Heart left ventricle (tissue), 16 donors: ENCODE data around the gene MYO16. TPM values are rescaled to one million over a fixed set of nuclear protein-coding genes. Genes with fewer than 3 reads are reported as not detected.

ENCODE experiments used
- ATAC-seq, 4 donors: fragments of 200-7000 bp; cut with Tn5 transposase; one replicate each; pipeline ENCODE4 v1.9.1; 2020 to 2022; ENCODE audit warnings: moderate library complexity in 4 of 4, mild to moderate bottlenecking in 3 of 4, moderate number of reproducible peaks in 1 of 4
- DNase-seq, 5 donors: peaks; one replicate each; pipeline ENCODE4 v3.0.0-alpha.2; 2020
- H3K27ac ChIP-seq, 12 donors: fragments of 200-600 bp; sonication (generic) in 4 of 12; one replicate each; pipeline versions ENCODE4 v1.5.0 to v1.8.0; 2016 to 2022; ENCODE audit warnings: mild to moderate bottlenecking in 2 of 12
- H3K27me3 ChIP-seq, 9 donors: fragments of 200-600 bp; sonication (generic) in 2 of 9; one replicate each; pipeline versions ENCODE4 v1.5.1 to v1.8.0; 2016 to 2022; ENCODE audit warnings: mild to moderate bottlenecking in 3 of 9
- H3K36me3 ChIP-seq, 9 donors: fragments of 200-600 bp; sonication (generic) in 2 of 9; one replicate each; pipeline versions ENCODE4 v1.5.0 to v1.8.0; 2018 to 2022; ENCODE audit warnings: mild to moderate bottlenecking in 2 of 9
- H3K4me1 ChIP-seq, 12 donors: fragments of 200-600 bp; sonication (generic) in 4 of 12; one replicate each; pipeline versions ENCODE4 v1.5.0 to v1.8.0; 2016 to 2022; ENCODE audit warnings: mild to moderate bottlenecking in 3 of 12
- H3K4me3 ChIP-seq, 12 donors: fragments of 200-600 bp; sonication (generic) in 4 of 12; one replicate each; pipeline versions ENCODE4 v1.5.0 to v1.8.0; 2017 to 2022; ENCODE audit warnings: mild to moderate bottlenecking in 9 of 12, moderate library complexity in 4 of 12
- H3K9me3 ChIP-seq, 12 donors: fragments of 200-600 bp; sonication (generic) in 4 of 12; one replicate each; pipeline versions ENCODE4 v1.5.0 to v1.8.0; 2016 to 2022; ENCODE audit warnings: mild to moderate bottlenecking in 1 of 12
- POLR2A ChIP-seq, 2 donors: fragments of 450-650 bp; IDR thresholded peaks; one replicate each; pipeline ENCODE4 v1.6.1; 2017; ENCODE audit warnings: antibody characterized with exemption in 2 of 2, mild to moderate bottlenecking in 2 of 2, moderate library complexity in 2 of 2
- WGBS, 4 donors: extraction: QIAGEN DNeasy Blood & Tissue Kit in 2 of 4; methylation state at CpG; one replicate each; pipeline versions ENCODE4 v1.1.5 to v1.1.7; 2013 to 2018; 5-methylcytosine and 5-hydroxymethylcytosine counted together
- intact Hi-C, 10 donors: fragments of 100-400 bp; cut with DNase I; formaldehyde crosslinking; loops; one replicate each; pipeline versions ENCODE4 v1.11.1 to v1.14.2; 2022
- polyA plus RNA-seq, 2 donors: library from polyadenylated mRNA; stranded (reverse); fragments of 200-250 nt; gene quantifications; one replicate each; pipeline ENCODE4 v1.2.3, GENCODE V29; 2013
- total RNA-seq, 9 donors: library from RNA; depleted of rRNA in 2 of 9; stranded (reverse); fragments of >200 nt in 2 of 9; fragmentation: NEBNext Ultra II Directional in 3 of 9; extraction: Animal tissue kit (Norgen Biotek cat#: 25700) in 3 of 9; gene quantifications; one replicate each; pipeline versions ENCODE4 v1.1.0 to v1.2.4, GENCODE V29; 2016 to 2023
- TF ChIP-seq, protein P1 (sequence below), 12 donors: fragments of 200-600 bp; sonication (generic) in 4 of 12; IDR thresholded peaks; one replicate each; pipeline versions ENCODE4 v1.5.0 to v1.8.0; 2018 to 2022; ENCODE audit warnings: antibody characterized with exemption in 12 of 12, mild to moderate bottlenecking in 5 of 12
- donor health status: ischemic (EF 13 %, LVEDD 7.1; RV severe dilation, severe dysfunction).
- donor health status: healthy with polysubstance abuse.
- donor health status: DM: no; HTN: yes; CAD: no.
- donor health status: DM: no; HTN: no; CAD: no.
- donor health status: ischemic (EF 25% LVEDD 6.9; RV normal size, moderate dysfunction).
- donor health status: ischemic (EF 25% LVEDD 5.7; RV mildly dilated, moderate dysfunction).
- donor health status: healthy.
- donor health status: DM: yes; HTN: yes; CAD: no.
- donor health status: ischemic (EF 35%, LVEDD 5.7; RV mildly dilated, moderate dysfunction).
- donor health status: nonischemic (EF 11% LVEDD 7.7; RV severe dilation, severe dysfunction).
- donor health status: DM: yes; HTN: yes; CAD: no.
- donor health status: PGD.
- donor health status: ischemic (EF 29% LVEDD 5.4; RV normal size, mild dysfunction).
- donor health status: nonischemic (EF 23%, LVEDD 6.1; RV moderate dilation, normal function).

Gene MYO16
- total and polyA plus RNA-seq, 11 donors = 0.16 to 5.2 (median 0.81) TPM

DNA sequence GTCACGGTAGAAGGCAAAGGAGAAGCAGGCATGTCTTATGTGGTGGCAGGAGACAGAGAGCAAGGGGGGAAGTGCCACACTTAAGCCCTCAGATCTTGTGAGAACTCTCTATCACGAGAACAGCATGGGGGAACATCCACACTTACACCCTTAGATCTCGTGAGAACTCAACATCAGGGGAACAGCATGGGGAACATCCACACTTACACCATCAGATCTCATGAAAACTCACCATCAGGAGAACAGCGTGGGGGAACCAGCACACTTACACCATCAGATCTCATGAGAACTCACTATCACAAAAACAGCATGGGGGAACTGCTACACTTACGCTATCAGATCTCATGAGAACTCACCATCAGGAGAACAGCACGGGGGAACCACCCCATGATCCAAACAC lies 445.0 kb downstream of the MYO16 start:
- WGBS, 4 donors = 68 to 79% (median 72%) methylated on average over 6 of the region's 6 CpGs
- no peak for DNase-seq

DNA sequence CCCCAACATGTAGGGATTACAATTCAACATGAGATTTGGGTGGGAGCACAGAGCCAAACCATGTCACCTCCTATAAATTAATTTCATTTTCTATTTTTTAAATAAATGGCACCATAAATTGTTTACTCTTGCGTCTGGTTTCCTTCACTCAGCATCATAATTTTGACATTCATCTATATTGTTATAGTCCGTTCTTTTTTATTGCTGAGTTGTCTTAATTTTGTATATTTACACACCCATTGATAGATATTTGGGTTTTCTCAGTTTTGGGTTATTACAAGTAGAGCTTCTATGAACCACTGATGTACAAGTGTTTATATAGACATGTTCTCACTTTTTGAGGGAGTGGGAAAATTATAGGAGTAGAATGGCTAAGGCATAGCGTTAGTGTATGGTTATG lies 445.4 kb downstream of the MYO16 start:
- DNase-seq (no peak), ATAC-seq (no peak)
- Histone ChIP-seq H3K4me3 (no peak overlapping the region), H3K27me3 (no peaks in the 10 kb centered on the region), H3K36me3 (no peaks in the 10 kb centered on the region), H3K27ac (no peak overlapping the region), H3K9me3 (no peaks in the 10 kb centered on the region), H3K4me1 (no peaks in the 10 kb centered on the region)
- intact Hi-C loops = no loop called here
- no peak for TF ChIP-seq POLR2A (IDR thresholded peaks at IDR 0.05)
- TF ChIP-seq, protein P1, sequence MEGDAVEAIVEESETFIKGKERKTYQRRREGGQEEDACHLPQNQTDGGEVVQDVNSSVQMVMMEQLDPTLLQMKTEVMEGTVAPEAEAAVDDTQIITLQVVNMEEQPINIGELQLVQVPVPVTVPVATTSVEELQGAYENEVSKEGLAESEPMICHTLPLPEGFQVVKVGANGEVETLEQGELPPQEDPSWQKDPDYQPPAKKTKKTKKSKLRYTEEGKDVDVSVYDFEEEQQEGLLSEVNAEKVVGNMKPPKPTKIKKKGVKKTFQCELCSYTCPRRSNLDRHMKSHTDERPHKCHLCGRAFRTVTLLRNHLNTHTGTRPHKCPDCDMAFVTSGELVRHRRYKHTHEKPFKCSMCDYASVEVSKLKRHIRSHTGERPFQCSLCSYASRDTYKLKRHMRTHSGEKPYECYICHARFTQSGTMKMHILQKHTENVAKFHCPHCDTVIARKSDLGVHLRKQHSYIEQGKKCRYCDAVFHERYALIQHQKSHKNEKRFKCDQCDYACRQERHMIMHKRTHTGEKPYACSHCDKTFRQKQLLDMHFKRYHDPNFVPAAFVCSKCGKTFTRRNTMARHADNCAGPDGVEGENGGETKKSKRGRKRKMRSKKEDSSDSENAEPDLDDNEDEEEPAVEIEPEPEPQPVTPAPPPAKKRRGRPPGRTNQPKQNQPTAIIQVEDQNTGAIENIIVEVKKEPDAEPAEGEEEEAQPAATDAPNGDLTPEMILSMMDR (IDR thresholded peaks at IDR 0.05) = no peak
- 92 to 97% (median 94%) methylated on average over 3 of the region's 3 CpGs for WGBS, 4 donors

More for the DNA sequence above, 445.0 kb downstream of the MYO16 start:
- intact Hi-C loops = no loop called here
- Histone ChIP-seq H3K36me3 (no peaks in the 10 kb centered on the region), H3K27ac (no peak overlapping the region), H3K4me1 (no peaks in the 10 kb centered on the region), H3K4me3 (no peak overlapping the region), H3K27me3 (no peaks in the 10 kb centered on the region), H3K9me3 (peaks cover 0 to 4% (median 0%) of the 10 kb centered on the region in 12 donors)
- no peak for TF ChIP-seq POLR2A (IDR thresholded peaks at IDR 0.05)
- TF ChIP-seq, protein P1 (IDR thresholded peaks at IDR 0.05) = no peak
- ATAC-seq = no peak

DNA sequence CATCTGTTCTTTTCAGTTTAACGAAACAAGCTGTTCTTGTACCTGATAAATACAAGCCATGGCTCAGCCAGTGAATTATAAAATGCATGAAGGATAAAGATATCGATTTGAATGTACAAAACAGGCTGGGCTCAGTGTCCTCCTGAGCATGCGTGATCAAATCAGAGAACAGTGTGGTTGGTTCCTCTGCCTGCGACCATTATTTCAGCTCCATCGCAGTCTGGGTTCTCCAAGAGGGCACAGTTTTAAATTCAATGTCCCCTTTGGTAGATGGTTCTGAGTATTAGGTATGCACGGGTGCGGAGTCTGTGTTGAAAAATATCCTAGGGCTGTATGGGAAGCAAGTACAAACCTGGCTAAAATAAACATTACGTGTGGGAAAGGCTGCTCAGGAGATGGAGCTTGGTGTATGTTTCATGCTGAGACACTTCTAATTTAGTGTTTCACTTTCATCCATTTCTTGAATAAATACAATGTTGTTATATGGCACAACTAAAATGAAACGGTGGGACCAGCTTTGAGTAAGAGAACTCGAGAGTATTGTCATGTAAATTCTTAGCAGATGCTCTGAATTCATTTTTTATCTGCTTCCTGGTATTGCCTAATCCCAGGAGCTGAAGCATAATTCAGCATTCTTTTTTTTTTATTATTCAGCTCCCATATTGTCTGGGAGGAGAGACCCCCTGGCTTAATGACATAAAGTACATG lies 458.7 kb downstream of the MYO16 start:
- Histone ChIP-seq H3K27me3 (no peaks in the 10 kb centered on the region), H3K4me1 (no peaks in the 10 kb centered on the region), H3K4me3 (no peak overlapping the region), H3K36me3 (no peaks in the 10 kb centered on the region), H3K9me3 (peaks cover 0 to 7% (median 0%) of the 10 kb centered on the region in 12 donors), H3K27ac (no peak overlapping the region)
- ATAC-seq (no peak), DNase-seq (no peak)
- intact Hi-C loops = no loop called here
- no peak for TF ChIP-seq POLR2A (IDR thresholded peaks at IDR 0.05)
- TF ChIP-seq, protein P1 (IDR thresholded peaks at IDR 0.05) = no peak
- 81 to 85% (median 85%) methylated on average over 10 of the region's 10 CpGs for WGBS, 4 donors

DNA sequence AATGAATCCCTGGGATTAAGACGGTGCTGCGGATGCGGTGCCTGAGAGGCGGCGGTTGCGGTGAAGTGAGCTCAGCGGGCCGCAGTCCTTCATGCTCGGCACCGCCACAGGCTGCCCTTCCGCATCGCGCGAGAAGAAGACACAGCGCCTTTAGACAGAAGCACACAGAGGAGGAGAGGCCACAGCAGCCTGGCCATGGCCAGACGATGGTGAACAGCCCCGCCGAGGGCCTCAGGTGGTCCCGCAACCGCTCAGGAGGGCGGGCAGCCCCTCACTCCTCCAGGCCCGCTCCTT lies 459.2 kb downstream of the MYO16 start:
- no peak for TF ChIP-seq POLR2A (IDR thresholded peaks at IDR 0.05)
- TF ChIP-seq, protein P1 (IDR thresholded peaks at IDR 0.05) = no peak
- Histone ChIP-seq H3K36me3 (no peaks in the 10 kb centered on the region), H3K4me3 (no peak overlapping the region), H3K9me3 (peaks cover 0 to 7% (median 0%) of the 10 kb centered on the region in 12 donors), H3K4me1 (no peaks in the 10 kb centered on the region), H3K27me3 (no peaks in the 10 kb centered on the region), H3K27ac (no peak overlapping the region)
- intact Hi-C loops = no loop called here
- WGBS, 4 donors = 81 to 88% (median 87%) methylated on average over 22 of the region's 22 CpGs
- ATAC-seq (no peak), DNase-seq (no peak)
